Thyroid gland (tissue), 4 donors: Measurements from ENCODE around the gene DRC1. TPM values are rescaled to one million over a fixed set of nuclear protein-coding genes. Genes with fewer than 3 reads are reported as not detected.

Experiments used
- DNase-seq, 2 donors: peaks; one replicate each; pipeline ENCODE4 v3.0.0-alpha.2; 2019
- H3K27ac ChIP-seq, 3 donors: fragments of 200-600 bp; sonication (generic); 1 replicate in 2 of 3; 2 replicates in 1 of 3; pipeline ENCODE4 v1.5.1; 2016 to 2019; ENCODE audit warnings: mild to moderate bottlenecking in 1 of 3, moderate library complexity in 1 of 3
- H3K27me3 ChIP-seq: fragments of 200-600 bp; sonication (generic); one replicate; pipeline ENCODE4 v1.5.1; 2019
- H3K36me3 ChIP-seq, 2 donors: fragments of 200-600 bp; sonication (generic); one replicate each; pipeline ENCODE4 v1.5.1; 2016 to 2019
- H3K4me1 ChIP-seq, 2 donors: fragments of 200-600 bp; sonication (generic); one replicate each; pipeline ENCODE4 v1.5.1; 2017 to 2019
- H3K4me3 ChIP-seq, 3 donors: fragments of 200-600 bp; sonication (generic); replicated peaks in 1 of 3; 1 replicate in 2 of 3; 2 replicates in 1 of 3; pipeline ENCODE4 v1.5.1; 2016; ENCODE audit warnings: mild to moderate bottlenecking in 1 of 3
- H3K9me3 ChIP-seq: fragments of 200-600 bp; sonication (generic); one replicate; pipeline ENCODE4 v1.5.1; 2017
- POLR2A ChIP-seq, 2 donors: fragments of 450-650 bp; IDR thresholded peaks; one replicate each; pipeline ENCODE4 v1.6.1; 2017; ENCODE audit warnings: antibody characterized with exemption in 2 of 2, mild to moderate bottlenecking in 2 of 2, moderate library complexity in 1 of 2
- WGBS, 2 donors: methylation state at CpG; one replicate each; pipeline ENCODE4 v1.1.5; 2017; 5-methylcytosine and 5-hydroxymethylcytosine counted together
- intact Hi-C: fragments of 100-400 bp; cut with DNase I; formaldehyde crosslinking; loops from one replicate; pipeline ENCODE4 v1.15.1; 2023
- total RNA-seq, 4 donors: library from RNA; depleted of rRNA; stranded (reverse); fragments of >200 nt; gene quantifications; one replicate each; pipeline ENCODE4 v1.2.3, GENCODE V29; 2016
- TF ChIP-seq, protein P1 (sequence below), 6 experiments: fragments of 200-600 bp in 3 of 6; fragments of 450-650 bp in 3 of 6; sonication (generic) in 3 of 6; IDR thresholded peaks; one replicate each; pipeline ENCODE4 v1.5.1; 2016 to 2019; ENCODE audit warnings: antibody characterized with exemption in 6 of 6, mild to moderate bottlenecking in 2 of 6, inconsistent platforms in 1 of 6, moderate library complexity in 1 of 6

DRC1 gene
- total RNA-seq, 4 donors from 2014 or later, result not detected

DNA sequence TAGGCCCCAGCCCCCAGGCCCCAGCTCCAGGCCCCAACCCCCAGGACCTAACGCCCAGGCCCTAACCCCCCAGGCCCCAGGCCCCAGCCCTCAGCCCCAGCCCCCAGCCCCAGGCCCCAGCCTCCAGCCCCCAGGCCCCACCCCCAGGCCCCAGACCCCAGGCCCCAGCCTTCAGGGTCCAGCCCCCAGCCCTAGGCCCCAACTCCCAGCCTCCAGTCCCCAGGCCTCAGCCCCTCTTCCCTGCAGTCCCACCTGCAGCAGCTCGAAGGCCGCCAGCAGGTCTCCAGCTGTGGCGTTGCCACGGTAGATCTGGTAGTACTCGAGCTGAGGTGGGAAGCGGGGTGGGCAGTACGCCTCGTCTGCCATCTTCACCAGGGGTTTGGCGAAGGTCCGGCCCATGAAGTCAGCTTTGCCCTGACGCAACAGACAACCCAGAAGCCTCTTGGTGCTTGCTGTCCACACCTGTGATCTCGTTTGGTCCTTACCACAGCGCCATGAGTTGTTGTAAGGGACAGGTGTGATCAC lies 72.6 kb downstream of the DRC1 start:
- no peak for TF ChIP-seq POLR2A (IDR thresholded peaks at IDR 0.05)
- TF ChIP-seq, protein P1, sequence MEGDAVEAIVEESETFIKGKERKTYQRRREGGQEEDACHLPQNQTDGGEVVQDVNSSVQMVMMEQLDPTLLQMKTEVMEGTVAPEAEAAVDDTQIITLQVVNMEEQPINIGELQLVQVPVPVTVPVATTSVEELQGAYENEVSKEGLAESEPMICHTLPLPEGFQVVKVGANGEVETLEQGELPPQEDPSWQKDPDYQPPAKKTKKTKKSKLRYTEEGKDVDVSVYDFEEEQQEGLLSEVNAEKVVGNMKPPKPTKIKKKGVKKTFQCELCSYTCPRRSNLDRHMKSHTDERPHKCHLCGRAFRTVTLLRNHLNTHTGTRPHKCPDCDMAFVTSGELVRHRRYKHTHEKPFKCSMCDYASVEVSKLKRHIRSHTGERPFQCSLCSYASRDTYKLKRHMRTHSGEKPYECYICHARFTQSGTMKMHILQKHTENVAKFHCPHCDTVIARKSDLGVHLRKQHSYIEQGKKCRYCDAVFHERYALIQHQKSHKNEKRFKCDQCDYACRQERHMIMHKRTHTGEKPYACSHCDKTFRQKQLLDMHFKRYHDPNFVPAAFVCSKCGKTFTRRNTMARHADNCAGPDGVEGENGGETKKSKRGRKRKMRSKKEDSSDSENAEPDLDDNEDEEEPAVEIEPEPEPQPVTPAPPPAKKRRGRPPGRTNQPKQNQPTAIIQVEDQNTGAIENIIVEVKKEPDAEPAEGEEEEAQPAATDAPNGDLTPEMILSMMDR (IDR thresholded peaks at IDR 0.05), result no peak
- no peaks in the 10 kb centered on the region for H3K9me3 ChIP-seq
- H3K36me3 ChIP-seq, result no peaks in the 10 kb centered on the region
- no peak overlapping the region for H3K27ac ChIP-seq
- DNase-seq, result no peak
- H3K4me1 ChIP-seq, result peaks cover 0 to 5% of the 10 kb centered on the region in 2 donors
- 90 to 99% methylated on average over 12 to 13 of the region's 14 CpGs for WGBS, 2 donors
- H3K27me3 ChIP-seq, result no peaks in the 10 kb centered on the region
- no peak overlapping the region for H3K4me3 ChIP-seq
- intact Hi-C loops, result no loop called here

DNA sequence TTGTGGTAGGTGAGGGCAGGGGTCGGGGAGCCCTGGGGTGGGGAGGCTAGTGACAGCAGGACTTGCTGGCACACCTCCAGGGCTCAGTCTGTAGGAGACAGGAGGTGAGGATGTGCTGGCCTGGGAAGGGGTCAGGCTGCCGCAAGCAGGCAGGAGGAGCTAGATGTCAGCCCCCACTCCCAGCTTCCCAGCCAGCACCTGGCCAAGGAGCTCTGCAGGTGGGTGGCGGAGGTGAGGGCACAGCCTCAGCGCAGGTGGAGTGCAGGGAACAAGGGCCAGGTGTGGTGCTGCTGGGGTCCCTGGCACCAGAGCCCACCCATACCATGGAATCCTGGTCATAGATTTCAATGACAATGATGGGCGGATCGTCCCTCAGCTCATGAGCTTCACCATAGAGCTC lies 73.3 kb downstream of the DRC1 start:
- no peak overlapping the region for H3K27ac ChIP-seq
- H3K27me3 ChIP-seq, result no peaks in the 10 kb centered on the region
- no peak for TF ChIP-seq POLR2A (IDR thresholded peaks at IDR 0.05)
- TF ChIP-seq, protein P1 (IDR thresholded peaks at IDR 0.05), result no peak
- no peak overlapping the region for H3K4me3 ChIP-seq
- peaks cover 0 to 5% of the 10 kb centered on the region in 2 donors for H3K4me1 ChIP-seq
- H3K36me3 ChIP-seq, result no peaks in the 10 kb centered on the region
- no peaks in the 10 kb centered on the region for H3K9me3 ChIP-seq
- DNase-seq, result no peak
- intact Hi-C loops, result no loop called here
- 93 to 94% methylated on average over 5 to 6 of the region's 6 CpGs for WGBS, 2 donors

DNA sequence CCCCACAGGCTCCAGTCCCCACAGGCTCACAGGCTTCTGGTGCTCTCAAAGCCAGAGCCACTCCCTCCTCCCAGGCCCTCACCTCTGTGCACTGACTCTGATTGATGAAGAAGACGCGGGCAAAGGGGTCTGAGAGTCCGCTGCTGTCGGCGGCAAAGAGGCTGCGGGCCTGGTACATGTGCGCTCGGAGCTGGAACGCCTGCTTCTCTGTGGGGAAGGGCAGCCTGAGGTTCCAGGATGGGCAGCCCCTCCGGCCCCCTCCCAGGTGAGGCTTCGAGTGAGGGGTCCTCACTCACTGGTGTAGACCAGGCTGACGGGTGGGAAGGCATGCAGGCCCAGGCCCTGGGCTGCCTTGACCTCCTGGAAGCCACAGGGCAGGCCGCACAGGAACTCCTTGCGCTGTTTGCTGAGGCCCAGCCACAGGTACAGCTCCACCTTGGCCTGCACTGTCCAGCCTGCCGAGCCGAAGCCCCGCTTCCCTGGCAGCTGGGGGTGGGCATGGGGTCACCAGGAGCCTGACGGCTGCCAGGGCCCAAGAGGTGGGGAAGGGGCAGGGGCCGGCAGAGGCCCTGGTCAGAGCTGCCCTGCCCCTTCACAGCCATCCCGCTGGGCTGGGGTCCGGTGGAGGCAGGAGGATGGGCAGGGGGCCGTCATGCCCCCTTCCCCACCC lies 74.2 kb downstream of the DRC1 start:
- WGBS, 2 donors, result 84 to 86% methylated on average over 15 to 19 of the region's 22 CpGs
- TF ChIP-seq, protein P1 (IDR thresholded peaks at IDR 0.05), result no peak
- TF ChIP-seq POLR2A (IDR thresholded peaks at IDR 0.05), result no peak

DNA sequence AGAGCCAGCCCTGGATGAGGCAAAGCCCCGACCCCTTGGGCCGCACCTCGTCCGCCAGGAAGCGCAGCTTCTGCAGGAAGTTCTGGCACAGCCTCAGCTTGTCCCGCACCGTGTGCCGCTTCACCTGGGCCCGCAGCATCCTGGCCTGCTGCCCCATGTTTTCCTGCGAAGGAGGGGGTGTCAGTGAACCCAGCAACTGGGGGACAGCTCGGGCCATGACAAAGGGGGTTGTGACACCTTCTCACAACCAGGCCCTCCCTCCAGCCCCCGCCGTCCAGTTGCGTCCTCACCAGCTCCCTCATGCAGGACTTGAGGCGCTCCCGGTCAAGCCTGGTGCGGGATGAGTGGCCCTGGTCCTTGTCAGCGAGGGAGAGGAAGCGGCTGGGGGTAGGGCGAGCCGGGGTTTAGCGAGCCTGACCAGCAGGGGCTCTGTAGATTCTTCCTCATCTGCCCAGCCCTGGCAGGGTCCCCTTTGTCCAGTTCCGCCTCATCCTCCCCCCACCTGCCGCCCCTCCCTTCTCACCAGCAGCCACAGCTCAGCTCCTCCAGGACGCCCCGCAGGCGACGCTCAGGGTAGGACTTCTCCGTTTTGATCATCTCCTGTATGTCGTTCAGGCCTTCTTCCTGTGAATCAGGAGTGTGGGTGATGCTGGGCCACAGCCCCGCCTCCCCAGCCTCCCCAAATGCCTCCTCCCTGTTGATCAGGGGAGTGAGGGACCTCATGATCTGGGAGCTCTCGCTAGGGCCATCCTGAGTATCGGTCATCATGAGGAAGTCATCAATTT lies 75.6 kb downstream of the DRC1 start:
- 43 to 49% methylated on average over 24 of the region's 33 CpGs for WGBS, 2 donors
- Histone ChIP-seq H3K4me3 (no peak overlapping the region), H3K27ac (no peak overlapping the region), H3K36me3 (no peaks in the 10 kb centered on the region), H3K27me3 (no peaks in the 10 kb centered on the region), H3K9me3 (no peaks in the 10 kb centered on the region), H3K4me1 (peaks cover 0 to 5% of the 10 kb centered on the region in 2 donors)
- peak; percentile 12 to 21 for DNase-seq
- TF ChIP-seq, protein P1 (IDR thresholded peaks at IDR 0.05), result no peak
- no peak for TF ChIP-seq POLR2A (IDR thresholded peaks at IDR 0.05)
- intact Hi-C loops, result no loop called here

More for the DNA sequence above, 74.2 kb downstream of the DRC1 start:
- no peaks in the 10 kb centered on the region for H3K9me3 ChIP-seq
- no peaks in the 10 kb centered on the region for H3K27me3 ChIP-seq
- peaks cover 0 to 5% of the 10 kb centered on the region in 2 donors for H3K4me1 ChIP-seq
- H3K4me3 ChIP-seq, result no peak overlapping the region
- no peaks in the 10 kb centered on the region for H3K36me3 ChIP-seq
- intact Hi-C loops, result no loop called here
- DNase-seq, result no peak
- no peak overlapping the region for H3K27ac ChIP-seq

DNA sequence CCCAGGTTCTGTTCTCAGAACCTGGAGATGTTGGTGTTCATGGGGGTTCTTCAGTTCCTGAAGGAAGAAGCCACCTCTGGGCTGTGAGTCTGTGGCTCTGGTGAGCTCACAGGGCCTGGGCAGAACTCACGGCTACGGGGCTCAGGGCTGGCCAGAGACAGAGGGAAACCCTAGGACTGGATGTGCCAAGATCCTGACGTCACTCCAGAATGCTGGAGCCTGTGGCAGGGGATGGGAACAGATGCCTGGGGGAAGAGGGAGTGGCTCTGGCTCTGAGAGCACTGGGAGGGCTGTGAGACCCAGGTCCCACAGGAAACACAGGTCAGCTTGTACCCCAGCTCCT lies 76.2 kb downstream of the DRC1 start, which contains the start of gene OTOF:
Gene OTOF, minus strand, starts transcription at position 214 of the 343 bp plus-strand sequence.
- intact Hi-C loops, result no loop called here
- Histone ChIP-seq H3K27ac (no peak within 1 kb of the TSS), H3K9me3 (no peaks in the 10 kb centered on the region), H3K4me1 (peaks cover 0 to 5% of the 10 kb centered on the region in 2 donors), H3K4me3 (no peak within 1 kb of the TSS), H3K27me3 (no peaks in the 10 kb centered on the region), H3K36me3 (no peaks in the 10 kb centered on the region)
- TF ChIP-seq, protein P1 (IDR thresholded peaks at IDR 0.05), result no peak
- TF ChIP-seq POLR2A (IDR thresholded peaks at IDR 0.05), result no peak
- no peak for DNase-seq
- WGBS, 2 donors, result 57 to 61% methylated on average over 3 of the region's 3 CpGs
